ENCODE measurements around the gene AGBL4. TPM values are rescaled to one million over a fixed set of nuclear protein-coding genes. Genes with fewer than 3 reads are reported as not detected.
"Not testable (repeated sequence)": the region's sequence is repeated elsewhere in the genome, so short reads cannot be mapped to it uniquely, and the experiment has no call there.

The AGBL4 gene
- total RNA-seq, 3 donors from 2014 or later: 0.46 to 0.57 TPM; not detected in 1

DNA sequence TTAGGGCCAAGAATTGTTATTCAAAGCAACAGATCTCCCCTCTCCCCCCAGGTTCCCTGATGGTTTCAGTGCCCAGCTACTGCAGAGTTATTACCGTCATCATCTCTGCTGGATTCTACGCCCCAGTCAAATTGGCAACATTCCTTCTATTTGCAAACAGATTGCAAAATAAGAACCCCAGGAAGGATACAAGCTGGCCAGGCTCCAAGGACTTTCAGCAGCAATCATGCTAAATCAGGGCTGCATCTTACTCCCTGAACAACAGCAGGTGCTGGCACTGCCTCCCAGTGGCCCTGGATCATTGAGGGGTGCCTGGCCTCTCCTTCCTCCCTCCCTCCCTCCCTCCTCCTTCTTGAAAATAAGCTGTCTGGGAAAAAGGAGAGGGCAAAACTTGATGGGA is 725.5 kb downstream of the AGBL4 start:
- Histone ChIP-seq H3K36me3 (ENCODE audit: low read depth) (no peaks in the 10 kb centered on the region), H3K4me1 (ENCODE audit: low read depth) (no peaks in the 10 kb centered on the region), H3K4me3 (no peak overlapping the region), H3K9me3 (peaks cover 8% of the 10 kb centered on the region)
- TF ChIP-seq, protein P1, sequence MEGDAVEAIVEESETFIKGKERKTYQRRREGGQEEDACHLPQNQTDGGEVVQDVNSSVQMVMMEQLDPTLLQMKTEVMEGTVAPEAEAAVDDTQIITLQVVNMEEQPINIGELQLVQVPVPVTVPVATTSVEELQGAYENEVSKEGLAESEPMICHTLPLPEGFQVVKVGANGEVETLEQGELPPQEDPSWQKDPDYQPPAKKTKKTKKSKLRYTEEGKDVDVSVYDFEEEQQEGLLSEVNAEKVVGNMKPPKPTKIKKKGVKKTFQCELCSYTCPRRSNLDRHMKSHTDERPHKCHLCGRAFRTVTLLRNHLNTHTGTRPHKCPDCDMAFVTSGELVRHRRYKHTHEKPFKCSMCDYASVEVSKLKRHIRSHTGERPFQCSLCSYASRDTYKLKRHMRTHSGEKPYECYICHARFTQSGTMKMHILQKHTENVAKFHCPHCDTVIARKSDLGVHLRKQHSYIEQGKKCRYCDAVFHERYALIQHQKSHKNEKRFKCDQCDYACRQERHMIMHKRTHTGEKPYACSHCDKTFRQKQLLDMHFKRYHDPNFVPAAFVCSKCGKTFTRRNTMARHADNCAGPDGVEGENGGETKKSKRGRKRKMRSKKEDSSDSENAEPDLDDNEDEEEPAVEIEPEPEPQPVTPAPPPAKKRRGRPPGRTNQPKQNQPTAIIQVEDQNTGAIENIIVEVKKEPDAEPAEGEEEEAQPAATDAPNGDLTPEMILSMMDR (IDR thresholded peaks at IDR 0.05): no peak
- ATAC-seq: no peak
- no peak for DNase-seq
- intact Hi-C loops (cut with DNase I, micrococcal nuclease): no loop called here

DNA sequence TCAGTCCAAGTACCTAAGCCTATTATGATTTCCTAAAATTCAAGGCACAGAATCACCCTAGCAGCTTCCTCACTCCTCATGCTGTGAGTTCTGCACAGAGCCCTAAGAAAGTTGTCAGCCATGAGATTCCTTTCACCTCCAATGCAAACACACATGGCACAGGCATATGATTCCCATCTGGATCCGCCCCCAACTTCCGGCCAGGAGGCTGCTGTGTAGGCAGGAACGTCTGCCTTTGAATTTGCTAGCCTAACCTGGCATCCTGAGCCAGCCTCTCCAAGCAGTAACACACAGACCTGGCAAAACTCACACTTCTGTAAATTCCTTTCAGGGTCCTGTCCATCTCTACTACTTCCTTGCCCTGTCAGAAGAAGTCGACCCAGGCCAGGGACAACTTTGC is 726.0 kb downstream of the AGBL4 start:
- DNase-seq (no peak), ATAC-seq (no peak)
- H3K4me1 ChIP-seq (ENCODE audit: low read depth): no peaks in the 10 kb centered on the region
- H3K9me3 ChIP-seq: peaks cover 9% of the 10 kb centered on the region
- TF ChIP-seq, protein P1 (IDR thresholded peaks at IDR 0.05): no peak
- no peak overlapping the region for H3K4me3 ChIP-seq
- intact Hi-C loops (cut with DNase I, micrococcal nuclease): no loop called here
- no peaks in the 10 kb centered on the region for H3K36me3 ChIP-seq (ENCODE audit: low read depth)

DNA sequence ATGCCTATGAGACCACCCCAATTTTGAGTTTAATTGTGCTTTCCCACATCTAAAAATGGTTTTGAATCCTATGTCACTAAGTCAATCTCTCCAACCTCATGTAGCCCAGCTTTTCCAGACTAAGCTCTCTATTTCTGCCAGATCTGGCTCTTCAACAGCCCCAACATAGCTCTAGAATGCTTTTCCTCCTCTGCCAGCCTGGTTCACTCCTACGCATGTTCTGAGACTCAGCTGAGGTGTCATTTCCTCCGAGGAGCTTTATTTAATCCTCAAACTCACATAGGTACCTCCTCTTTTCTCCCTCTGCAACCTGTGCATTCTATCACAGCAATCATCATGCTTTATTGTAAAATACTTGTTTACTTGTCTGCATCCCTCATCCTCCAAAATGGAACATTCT is 729.2 kb downstream of the AGBL4 start:
- no peak for ATAC-seq
- Histone ChIP-seq H3K4me3 (no peak overlapping the region), H3K9me3 (peaks cover 19% of the 10 kb centered on the region), H3K4me1 (ENCODE audit: low read depth) (no peaks in the 10 kb centered on the region), H3K36me3 (ENCODE audit: low read depth) (no peaks in the 10 kb centered on the region)
- no peak for DNase-seq
- TF ChIP-seq, protein P1 (IDR thresholded peaks at IDR 0.05): no peak
- intact Hi-C loops (cut with DNase I, micrococcal nuclease): no loop called here

DNA sequence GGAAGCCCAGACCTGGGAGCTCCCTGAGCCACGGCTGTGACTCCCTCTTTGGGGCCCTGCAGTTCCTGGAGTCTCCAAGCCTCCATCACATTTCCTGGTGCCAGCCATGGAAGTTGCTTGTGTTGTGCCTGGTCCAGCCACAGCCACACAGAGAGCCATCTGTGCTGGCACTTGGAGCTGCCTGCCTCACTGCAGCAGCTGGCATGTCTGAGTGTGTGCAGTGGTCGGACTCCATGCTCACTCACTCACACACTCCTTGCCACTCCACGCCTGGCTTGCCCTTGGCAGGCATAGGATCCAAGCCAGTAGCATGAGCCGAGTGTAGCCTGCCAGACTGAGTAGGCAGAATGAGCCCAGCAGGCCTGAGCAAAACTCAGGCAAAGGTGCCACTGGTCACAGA is 730.7 kb downstream of the AGBL4 start:
- ATAC-seq: no peak
- peaks cover 27% of the 10 kb centered on the region for H3K9me3 ChIP-seq
- no peaks in the 10 kb centered on the region for H3K36me3 ChIP-seq (ENCODE audit: low read depth)
- no peaks in the 10 kb centered on the region for H3K4me1 ChIP-seq (ENCODE audit: low read depth)
- H3K4me3 ChIP-seq: no peak overlapping the region
- DNase-seq: no peak
- intact Hi-C loops (cut with DNase I, micrococcal nuclease): no loop called here
- TF ChIP-seq, protein P1 (IDR thresholded peaks at IDR 0.05): no peak

DNA sequence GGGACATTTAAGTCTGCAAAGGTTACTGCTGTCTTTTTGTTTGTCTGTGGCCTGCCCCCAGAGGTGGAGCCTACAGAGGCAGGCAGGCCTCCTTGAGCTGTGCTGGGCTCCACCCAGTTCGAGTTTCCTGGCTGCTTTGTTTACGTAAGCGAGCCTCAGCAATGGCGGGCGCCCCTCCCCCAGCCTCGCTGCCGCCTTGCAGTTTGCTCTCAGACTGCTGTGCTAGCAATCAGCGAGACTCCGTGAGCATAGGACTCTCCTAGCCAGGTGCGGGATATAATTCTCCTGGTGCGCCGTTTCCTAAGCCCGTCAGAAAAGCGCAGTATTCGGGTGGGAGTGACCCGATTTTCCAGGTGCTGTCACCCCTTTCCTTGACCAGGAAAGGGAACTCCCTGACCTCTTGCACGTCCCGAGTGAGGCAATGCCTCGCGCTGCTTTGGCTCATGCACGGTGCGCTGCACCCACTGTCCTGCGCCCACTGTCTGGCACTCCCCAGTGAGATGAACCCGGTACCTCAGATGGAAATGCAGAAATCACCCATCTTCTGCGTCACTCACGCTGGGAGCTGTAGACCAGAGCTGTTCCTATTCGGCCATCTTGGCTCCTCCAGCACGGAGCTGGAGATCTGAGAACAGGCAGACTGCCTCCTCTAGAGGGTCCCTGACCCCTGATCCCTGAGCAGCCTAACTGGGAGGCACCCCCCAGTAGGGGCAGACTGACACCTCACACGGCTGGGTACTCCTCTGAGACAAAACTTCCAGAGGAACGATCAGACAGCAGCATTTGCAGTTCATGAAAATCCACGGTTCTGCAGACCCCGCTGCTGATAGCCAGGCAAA is 766.3 kb downstream of the AGBL4 start:
- H3K36me3 ChIP-seq (ENCODE audit: low read depth); ATAC-seq; H3K4me3 ChIP-seq; H3K4me1 ChIP-seq (ENCODE audit: low read depth); DNase-seq; intact Hi-C loops (cut with DNase I, micrococcal nuclease): not testable (repeated sequence)
- H3K9me3 ChIP-seq: peaks cover 33% of the 10 kb centered on the region

DNA sequence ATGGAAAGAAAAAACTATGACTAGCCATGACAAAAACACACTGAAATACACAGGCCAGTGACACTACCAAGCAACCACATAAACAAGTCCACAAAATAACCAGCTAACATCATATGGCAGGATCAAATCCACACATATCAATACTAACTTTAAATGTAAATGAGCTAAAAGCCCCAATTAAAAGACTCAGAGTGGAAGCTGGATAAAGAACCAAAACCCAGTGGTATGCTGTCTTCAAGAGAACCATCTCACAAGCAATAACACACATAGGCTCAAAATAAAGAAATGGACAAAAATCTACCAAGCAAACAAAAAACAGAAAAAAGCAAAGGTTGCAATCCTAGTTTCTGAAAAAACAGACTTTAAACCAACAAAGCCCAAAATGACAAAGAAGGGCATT is 770.8 kb downstream of the AGBL4 start:
- intact Hi-C loops (cut with DNase I, micrococcal nuclease): no loop called here
- no peak overlapping the region for H3K4me3 ChIP-seq
- TF ChIP-seq, protein P1 (IDR thresholded peaks at IDR 0.05): no peak
- H3K36me3 ChIP-seq (ENCODE audit: low read depth): no peaks in the 10 kb centered on the region
- ATAC-seq: no peak
- peaks cover 53% of the 10 kb centered on the region for H3K9me3 ChIP-seq
- H3K4me1 ChIP-seq (ENCODE audit: low read depth): no peaks in the 10 kb centered on the region
- no peak for DNase-seq
